K562 (cell line): ENCODE data around the gene PPP1R10. TPM values are rescaled to one million over a fixed set of nuclear protein-coding genes. Genes with fewer than 3 reads are reported as not detected.

Experiments used
- ATAC-seq: fragments of 200-7000 bp; cut with Tn5 transposase; 3 replicates; pipeline ENCODE4 v1.9.1; 2020; ENCODE audit warnings: moderate library complexity
- BruUV-seq: library from RNA; stranded (reverse); fragments of 400-500 nt; replicated peaks from 2 replicates; lab custom pipeline; 2021; lab: Mats Ljungman, UMichigan
- CTCF ChIA-PET: fragments of 300-600 bp; formaldehyde crosslinking; extraction: SDS; loops from one replicate; lab custom pipeline; 2021; ENCODE audit warnings: low intra/inter-chr PET ratio; lab: Yijun Ruan, JAX
- POLR2A ChIA-PET: fragments of 300-600, 350-650 bp; sonication (Branson Sonifier 250); formaldehyde crosslinking; extraction: SDS; loops from one replicate; lab custom pipeline; 2021; ENCODE audit warnings: antibody characterized with exemption, inconsistent platforms; lab: Yijun Ruan, JAX
- DNase-seq, 4 experiments: peaks; one replicate each; pipeline versions ENCODE4 v3.0.0 to v3.0.0-alpha.2; 2011 to 2018; ENCODE audit warnings: low spot score in 3 of 4, mixed read lengths in 3 of 4; ENCODE audit errors: extremely low read depth in 1 of 4
- FAIRE-seq: peaks from 2 replicates; lab custom pipeline; 2011; peaks lifted over from hg19 to GRCh38; lab: Jason Lieb, UNC
- H2AFZ ChIP-seq: 2 replicates; pipeline ENCODE4 v1.6.0; 2011; ENCODE audit warnings: low read depth, low read length, control low read depth, inconsistent platforms
- H3K27ac ChIP-seq: fragments of 200-600 bp; 3 replicates; pipeline ENCODE4 v1.8.0; 2011; ENCODE audit warnings: low read depth, mild to moderate bottlenecking, control low read depth, inconsistent platforms, low read length, moderate library complexity, mixed read lengths; ENCODE audit errors: extremely low read depth
- H3K27me3 ChIP-seq, 2 experiments: fragments of 300-600 bp in 1 of 2; 2 replicates in 1 of 2; 3 replicates in 1 of 2; pipeline versions ENCODE4 v1.6.0 to v1.8.0; 2011; ENCODE audit warnings: inconsistent platforms in 2 of 2, low read length in 2 of 2, mild to moderate bottlenecking in 1 of 2, mixed read lengths in 1 of 2, moderate library complexity in 1 of 2; ENCODE audit not compliant: control insufficient read depth in 2 of 2, insufficient read depth in 2 of 2
- H3K36me3 ChIP-seq: fragments of 300-600 bp; 3 replicates; pipeline ENCODE4 v1.8.0; 2011; ENCODE audit warnings: mild to moderate bottlenecking, low read length, inconsistent platforms; ENCODE audit not compliant: control insufficient read depth, insufficient read depth
- H3K4me1 ChIP-seq, 2 experiments: fragments of 200-600 bp in 1 of 2; replicated peaks in 1 of 2; 2 replicates in 1 of 2; 3 replicates in 1 of 2; pipeline versions ENCODE4 v1.5.1 to v1.8.0; 2011; ENCODE audit warnings: inconsistent platforms in 2 of 2, low read length in 2 of 2, mild to moderate bottlenecking in 1 of 2, mixed read lengths in 1 of 2, moderate library complexity in 1 of 2; ENCODE audit not compliant: control insufficient read depth in 2 of 2, insufficient read depth in 2 of 2
- H3K4me2 ChIP-seq: 2 replicates; pipeline ENCODE4 v1.6.1; 2011; ENCODE audit warnings: low read length, control low read depth, inconsistent platforms, mixed read lengths; ENCODE audit not compliant: insufficient read depth
- H3K4me3 ChIP-seq: fragments of 200-600 bp; sonication (generic), shearing (Covaris generic); 2 replicates; pipeline ENCODE4 v1.5.1; 2016; ENCODE audit warnings: control low read depth, inconsistent platforms
- H3K79me2 ChIP-seq: fragments of 200-600 bp; 3 replicates; pipeline ENCODE4 v1.8.0; 2011; ENCODE audit warnings: low read length, inconsistent platforms; ENCODE audit not compliant: control insufficient read depth, insufficient read depth
- H3K9ac ChIP-seq, 2 experiments: 2 replicates each; pipeline versions ENCODE4 v1.6.0 to v1.6.1; 2011; ENCODE audit warnings: low read depth in 2 of 2, low read length in 2 of 2, control low read depth in 1 of 2, inconsistent platforms in 1 of 2, mild to moderate bottlenecking in 1 of 2, mixed read lengths in 1 of 2; ENCODE audit not compliant: insufficient read depth in 1 of 2
- H3K9me1 ChIP-seq: one replicate; pipeline ENCODE4 v1.6.0; 2011; ENCODE audit warnings: inconsistent platforms, mild to moderate bottlenecking, low read length, moderate library complexity; ENCODE audit not compliant: control insufficient read depth, insufficient read depth
- H3K9me3 ChIP-seq: replicated peaks from 2 replicates; pipeline ENCODE4 v1.5.1; 2011; ENCODE audit warnings: low read depth, low read length, inconsistent platforms; ENCODE audit not compliant: control insufficient read depth, insufficient read depth
- H4K20me1 ChIP-seq: replicated peaks from 2 replicates; pipeline ENCODE4 v1.6.1; 2011; ENCODE audit warnings: low read length, inconsistent platforms, mixed read lengths; ENCODE audit not compliant: control insufficient read depth, insufficient read depth
- CBX5 ChIP-seq: IDR thresholded peaks from 2 replicates; pipeline ENCODE4 v1.6.1; 2014; ENCODE audit warnings: low read depth, borderline replicate concordance
- DNMT1 ChIP-seq: fragments of 450-650 bp; IDR thresholded peaks from 2 replicates; pipeline ENCODE4 v1.6.1; 2016; ENCODE audit warnings: antibody characterized with exemption, mild to moderate bottlenecking
- EWSR1 ChIP-seq: fragments of 450-650 bp; IDR thresholded peaks from 2 replicates; pipeline ENCODE4 v1.6.1; 2018; ENCODE audit warnings: borderline replicate concordance, mild to moderate bottlenecking, low read depth, moderate library complexity; ENCODE audit not compliant: partially characterized antibody
- FOSL1 ChIP-seq: fragments of 200-800 bp; sonication (Bioruptor generic); conservative IDR thresholded peaks from 2 replicates; pipeline ENCODE4 v1.6.1; 2016; ENCODE audit warnings: missing genetic modification characterization, missing compliant biosample characterization
- KLF1 ChIP-seq: fragments of 450-650 bp; IDR thresholded peaks from 2 replicates; pipeline ENCODE4 v1.6.1; 2016; ENCODE audit warnings: missing genetic modification characterization, missing compliant biosample characterization
- MCM7 ChIP-seq, 2 experiments: fragments of 450-650 bp; IDR thresholded peaks; 2 replicates each; pipeline ENCODE4 v1.6.1; 2016 to 2018
- RBM15 ChIP-seq: fragments of 200-400 bp; formaldehyde crosslinking; IDR thresholded peaks from 2 replicates; pipeline ENCODE4 v1.6.1; 2018; ENCODE audit warnings: mild to moderate bottlenecking, low read length, moderate library complexity; ENCODE audit not compliant: insufficient read depth
- ZNF408 ChIP-seq: fragments of 250-450 bp; sonication (Bioruptor Pico); IDR thresholded peaks from 2 replicates; pipeline ENCODE4 v1.4.0; 2020; ENCODE audit warnings: low read depth, mild to moderate bottlenecking, moderate library complexity
- ZNF583 ChIP-seq: fragments of 250-450 bp; sonication (Bioruptor Pico); IDR thresholded peaks from 2 replicates; pipeline ENCODE4 v1.4.0; 2020
- WGBS: fragments of 100-300 bp; shearing (Covaris generic); methylation state at CpG from one replicate; pipeline ENCODE4 v1.1.6; 2016; ENCODE audit warnings: low coverage, mixed read lengths; ENCODE audit not compliant: insufficient coverage; ENCODE audit errors: missing lambda C conversion rate; 5-methylcytosine and 5-hydroxymethylcytosine counted together
- in situ Hi-C: fragments of 300-500 bp; cut with MboI; formaldehyde crosslinking; loops from 4 replicates; pipeline ENCODE4 v1.15.0; 2018; ENCODE audit warnings: inconsistent platforms, mixed read lengths
- intact Hi-C: fragments of 100-400 bp; cut with micrococcal nuclease; formaldehyde crosslinking; loops from 2 replicates; pipeline ENCODE4 v1.14.2; 2022
- polyA plus RNA-seq, 8 experiments: library from polyadenylated mRNA; depleted of rRNA in 4 of 8; stranded (reverse) in 5 of 8; unstranded in 3 of 8; fragments of >200 nt; fragmentation: Nextera tagmentation in 2 of 8; fragmentation: Illumina TruSeq in 1 of 8; extraction: Ambion mirVana in 2 of 8; extraction: Trizol in 1 of 8; gene quantifications; 2 replicates each; pipeline versions ENCODE4 v1.2.1 to v1.2.3, GENCODE V29; 2011 to 2014; ENCODE audit warnings: inconsistent platforms in 1 of 8, missing spikeins in 1 of 8
- total RNA-seq, 7 experiments: library from RNA; depleted of rRNA in 6 of 7; stranded (reverse); fragments of >200 nt in 6 of 7; fragmentation: Illumina TruSeq in 2 of 7; extraction: Trizol in 2 of 7; gene quantifications; 2 replicates each; pipeline versions ENCODE4 v1.2.1 to v1.2.3, GENCODE V29; 2011 to 2021; ENCODE audit warnings: low replicate concordance in 1 of 7
- TF ChIP-seq, protein P1 (sequence below): sonication (generic); formaldehyde crosslinking; IDR thresholded peaks from 2 replicates; pipeline ENCODE4 v1.8.0; 2022; ENCODE audit warnings: mild to moderate bottlenecking, missing genetic modification reagents
- TF ChIP-seq, protein P2 (sequence below): fragments of 250-450 bp; sonication (Bioruptor Pico); IDR thresholded peaks from 2 replicates; pipeline ENCODE4 v1.4.0; 2020; ENCODE audit warnings: mild to moderate bottlenecking
- TF ChIP-seq, protein P3 (sequence below), 2 experiments: fragments of 250-450 bp in 1 of 2; fragments of 450-650 bp in 1 of 2; sonication (Bioruptor Pico) in 1 of 2; IDR thresholded peaks; 2 replicates each; pipeline versions ENCODE4 v1.6.1 to v1.8.0; 2016 to 2021; ENCODE audit warnings: mild to moderate bottlenecking in 2 of 2, moderate library complexity in 2 of 2, missing compliant biosample characterization in 1 of 2, missing genetic modification characterization in 1 of 2

The PPP1R10 gene
- total and polyA plus RNA-seq, 9 of the 15 experiments (the other 6 are each of a cell fraction or from before 2014, with no cell fraction given) = 14.1 to 65.5 (median 32.6) TPM

DNA sequence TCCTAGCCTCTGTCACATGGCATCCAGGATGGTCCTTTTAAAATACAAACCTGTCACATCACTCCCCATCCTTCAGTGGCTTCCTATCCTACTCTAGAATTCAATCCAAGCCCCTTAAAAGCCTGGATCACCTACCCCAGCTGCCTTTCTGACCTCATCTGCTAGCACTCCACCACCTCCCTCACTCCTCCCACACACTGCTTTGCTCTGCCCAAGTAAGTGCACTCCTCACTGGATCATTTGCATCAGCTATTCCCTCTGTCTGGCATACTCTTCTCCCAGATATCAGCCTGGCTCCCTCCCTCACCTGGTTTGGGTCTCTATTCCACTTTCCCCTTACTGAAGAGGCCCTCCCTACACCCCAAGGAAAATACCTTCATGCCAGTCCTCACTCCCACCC is 40.4 kb upstream of the PPP1R10 start:
- ATAC-seq (no peak), DNase-seq (no peak), FAIRE-seq (no peak)
- in situ Hi-C loops = no loop called here
- H4K20me1 ChIP-seq = no peaks in the 10 kb centered on the region
- H3K27me3 ChIP-seq = no peaks in the 10 kb centered on the region
- H3K36me3 ChIP-seq = peaks cover 87% of the 10 kb centered on the region
- H3K9me3 ChIP-seq = no peaks in the 10 kb centered on the region
- no peak overlapping the region for H3K4me3 ChIP-seq
- H3K4me1 ChIP-seq = no peaks in the 10 kb centered on the region; a peak in 1 of 5 replicates
- intact Hi-C loops = no loop called here
- no peak overlapping the region for H2AFZ ChIP-seq
- no peak overlapping the region for H3K9ac ChIP-seq
- H3K27ac ChIP-seq = no peak overlapping the region
- H3K79me2 ChIP-seq = no peaks in the 10 kb centered on the region
- POLR2A ChIA-PET = interaction anchor here (1.2 to 2.5 kb wide), 5 partner anchors 10 to 43 kb away, joined by 4 to 9 read pairs (median 5); partner anchors contain the start of genes C6orf136 and MRPS18B
- no TSS peak for BruUV-seq
- TF ChIP-seq, protein P1, sequence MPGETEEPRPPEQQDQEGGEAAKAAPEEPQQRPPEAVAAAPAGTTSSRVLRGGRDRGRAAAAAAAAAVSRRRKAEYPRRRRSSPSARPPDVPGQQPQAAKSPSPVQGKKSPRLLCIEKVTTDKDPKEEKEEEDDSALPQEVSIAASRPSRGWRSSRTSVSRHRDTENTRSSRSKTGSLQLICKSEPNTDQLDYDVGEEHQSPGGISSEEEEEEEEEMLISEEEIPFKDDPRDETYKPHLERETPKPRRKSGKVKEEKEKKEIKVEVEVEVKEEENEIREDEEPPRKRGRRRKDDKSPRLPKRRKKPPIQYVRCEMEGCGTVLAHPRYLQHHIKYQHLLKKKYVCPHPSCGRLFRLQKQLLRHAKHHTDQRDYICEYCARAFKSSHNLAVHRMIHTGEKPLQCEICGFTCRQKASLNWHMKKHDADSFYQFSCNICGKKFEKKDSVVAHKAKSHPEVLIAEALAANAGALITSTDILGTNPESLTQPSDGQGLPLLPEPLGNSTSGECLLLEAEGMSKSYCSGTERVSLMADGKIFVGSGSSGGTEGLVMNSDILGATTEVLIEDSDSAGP (CRISPR knock-in tag) = no peak
- TF ChIP-seq CBX5 = no peak
- no peaks in the 10 kb centered on the region for H3K9me1 ChIP-seq
- CTCF ChIA-PET = no interaction called here
- no peak overlapping the region for H3K4me2 ChIP-seq

DNA sequence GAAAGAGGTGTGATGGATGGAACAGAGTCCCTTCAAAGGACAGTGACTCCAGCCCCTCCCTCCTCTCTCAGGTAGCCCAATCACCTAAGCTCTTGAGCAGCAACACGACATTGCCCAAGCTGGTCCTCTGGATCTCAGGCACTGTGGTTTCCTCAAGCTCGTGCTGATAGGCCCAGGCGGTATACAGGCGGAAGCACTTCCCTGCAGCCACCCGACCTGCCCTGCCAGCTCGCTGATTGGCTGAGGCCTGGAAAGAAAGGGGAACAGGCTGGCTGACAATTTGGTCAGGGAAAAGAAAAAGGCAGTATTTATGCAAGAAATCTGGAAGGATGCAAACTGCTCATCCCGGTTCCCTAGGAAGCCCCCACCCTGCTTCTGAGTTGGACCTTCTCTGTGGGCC is 39.5 kb upstream of the PPP1R10 start:
- Histone ChIP-seq H3K27me3 (no peaks in the 10 kb centered on the region), H2AFZ (no peak overlapping the region), H3K79me2 (no peaks in the 10 kb centered on the region), H3K27ac (no peak overlapping the region), H3K4me1 (no peaks in the 10 kb centered on the region; a peak in 1 of 5 replicates), H3K9me1 (no peaks in the 10 kb centered on the region), H3K36me3 (peaks cover 87% of the 10 kb centered on the region), H3K4me2 (no peak overlapping the region), H3K9ac (no peak overlapping the region), H3K9me3 (no peaks in the 10 kb centered on the region), H4K20me1 (no peaks in the 10 kb centered on the region), H3K4me3 (no peak overlapping the region)
- 59% methylated on average over 7 of the region's 7 CpGs for WGBS
- no TSS peak for BruUV-seq
- no peak for TF ChIP-seq ZNF583 (CRISPR knock-in tag)
- TF ChIP-seq DNMT1 = no peak
- no peak for TF ChIP-seq MCM7 (IDR thresholded peaks at IDR 0.05)
- no peak for TF ChIP-seq ZNF408 (CRISPR knock-in tag)
- no peak for TF ChIP-seq RBM15
- TF ChIP-seq, protein P2, sequence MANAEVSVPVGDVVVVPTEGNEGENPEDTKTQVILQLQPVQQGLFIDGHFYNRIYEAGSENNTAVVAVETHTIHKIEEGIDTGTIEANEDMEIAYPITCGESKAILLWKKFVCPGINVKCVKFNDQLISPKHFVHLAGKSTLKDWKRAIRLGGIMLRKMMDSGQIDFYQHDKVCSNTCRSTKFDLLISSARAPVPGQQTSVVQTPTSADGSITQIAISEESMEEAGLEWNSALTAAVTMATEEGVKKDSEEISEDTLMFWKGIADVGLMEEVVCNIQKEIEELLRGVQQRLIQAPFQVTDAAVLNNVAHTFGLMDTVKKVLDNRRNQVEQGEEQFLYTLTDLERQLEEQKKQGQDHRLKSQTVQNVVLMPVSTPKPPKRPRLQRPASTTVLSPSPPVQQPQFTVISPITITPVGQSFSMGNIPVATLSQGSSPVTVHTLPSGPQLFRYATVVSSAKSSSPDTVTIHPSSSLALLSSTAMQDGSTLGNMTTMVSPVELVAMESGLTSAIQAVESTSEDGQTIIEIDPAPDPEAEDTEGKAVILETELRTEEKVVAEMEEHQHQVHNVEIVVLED (CRISPR knock-in tag) = no peak
- no peak for TF ChIP-seq FOSL1 (tag)
- no peak for TF ChIP-seq KLF1 (tag)
- TF ChIP-seq EWSR1 = no peak
- TF ChIP-seq, protein P3, sequence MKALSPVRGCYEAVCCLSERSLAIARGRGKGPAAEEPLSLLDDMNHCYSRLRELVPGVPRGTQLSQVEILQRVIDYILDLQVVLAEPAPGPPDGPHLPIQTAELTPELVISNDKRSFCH (CRISPR knock-in tag; IDR thresholded peaks at IDR 0.05) = no peak
- TF ChIP-seq, protein P3 (tag; IDR thresholded peaks at IDR 0.05) = no peak
- POLR2A ChIA-PET = interaction anchor here (1.0 to 2.5 kb wide), 5 partner anchors 10 to 39 kb away, joined by 3 to 9 read pairs (median 4); partner anchors contain the start of genes C6orf136 and MRPS18B
- intact Hi-C loops (no loop called here), in situ Hi-C loops (no loop called here)
- CTCF ChIA-PET = no interaction called here
- FAIRE-seq (no peak), ATAC-seq (no peak), DNase-seq (no peak)
